Stimulated activated CD8-positive, alpha-beta memory T cell treated with anti-CD3 and anti-CD28 coated beads, Interleukin-4, amount 100 ng/mL, for 4 hours (primary cell): Measurements from ENCODE around the gene THOC1.

Source experiments
- DNase-seq, 2 donors: peaks; one replicate each; pipeline ENCODE4 v3.0.0-alpha.2; 2020; ENCODE audit warnings: low read depth in 2 of 2, low spot score in 1 of 2

The THOC1 gene

DNA sequence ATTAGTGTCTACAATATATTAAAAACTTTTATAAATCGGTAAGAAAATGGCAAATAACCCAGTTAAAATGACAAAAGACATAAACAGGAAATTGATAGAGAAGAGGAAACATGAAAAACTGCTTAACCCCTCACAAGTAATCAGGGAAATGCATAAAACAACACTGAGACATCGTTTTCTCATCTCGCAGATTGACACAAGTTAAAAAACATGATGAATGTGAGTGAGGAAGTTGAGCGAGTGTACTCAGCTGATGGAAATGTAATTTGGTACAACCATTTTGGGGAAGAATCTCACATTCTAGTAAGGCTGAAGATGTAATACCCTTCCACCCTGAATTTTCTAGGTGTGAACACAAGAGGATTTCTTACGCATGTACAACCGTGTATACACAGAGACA is 18.0 kb upstream of the THOC1 start:
- no peak for DNase-seq

DNA sequence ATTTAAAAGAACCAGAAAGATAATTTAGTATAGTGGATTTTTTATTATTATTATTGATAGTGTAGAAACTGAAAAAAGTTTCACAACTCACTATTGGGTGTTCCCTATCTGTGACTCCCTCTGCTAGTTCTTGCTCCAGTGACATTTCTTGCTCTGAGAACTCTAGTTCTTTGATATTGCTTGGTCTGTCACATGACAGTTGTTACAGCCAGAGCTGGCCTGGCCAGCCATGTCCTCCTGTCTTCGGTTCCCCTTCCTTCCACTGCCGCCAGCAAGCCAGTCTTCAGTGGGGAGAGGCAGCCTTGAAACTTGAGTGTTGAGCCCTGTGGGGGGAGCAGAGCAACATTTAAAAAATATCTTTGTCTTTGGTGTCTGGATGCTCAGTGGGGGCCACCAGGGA is 7.6 kb upstream of the THOC1 start:
- no peak for DNase-seq

DNA sequence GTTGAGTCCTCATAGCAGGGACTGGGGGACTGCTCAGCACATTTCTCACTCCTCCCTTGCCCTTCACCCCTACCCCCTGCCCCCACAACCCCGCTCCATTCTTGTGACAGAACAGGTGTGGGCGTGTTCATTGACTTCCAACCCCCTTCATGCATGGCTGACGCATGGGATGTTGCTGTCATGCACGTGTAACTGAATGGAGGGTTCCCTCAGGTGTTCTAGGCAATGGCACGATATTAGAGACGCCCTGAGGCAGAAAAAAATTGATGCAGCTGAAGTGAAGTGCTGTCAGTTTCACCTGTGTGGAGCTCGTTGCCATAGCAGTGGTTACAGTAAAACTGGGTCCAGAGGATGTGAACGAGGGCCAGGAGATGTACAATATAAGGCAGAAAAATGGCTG is 6.5 kb upstream of the THOC1 start:
- DNase-seq: no peak

DNA sequence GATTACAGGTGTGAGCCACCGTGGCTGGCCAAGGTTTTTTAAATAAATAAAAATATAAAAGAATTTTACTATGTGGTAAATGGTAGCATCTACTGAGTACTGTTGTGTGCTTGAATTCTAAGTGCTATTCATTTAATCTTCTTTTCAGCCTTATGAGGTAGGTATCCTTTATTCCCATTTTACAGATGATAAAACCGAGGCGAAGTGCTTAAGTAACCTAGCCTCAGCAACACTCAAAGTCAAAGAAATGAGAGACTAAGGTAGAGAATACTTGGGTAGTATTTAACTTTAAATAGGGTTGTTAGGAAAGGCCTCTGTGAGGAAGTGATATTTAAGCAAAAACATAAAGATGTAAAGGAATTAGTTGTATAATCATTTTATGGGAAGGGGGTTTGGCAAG is 5.7 kb upstream of the THOC1 start:
- no peak for DNase-seq

DNA sequence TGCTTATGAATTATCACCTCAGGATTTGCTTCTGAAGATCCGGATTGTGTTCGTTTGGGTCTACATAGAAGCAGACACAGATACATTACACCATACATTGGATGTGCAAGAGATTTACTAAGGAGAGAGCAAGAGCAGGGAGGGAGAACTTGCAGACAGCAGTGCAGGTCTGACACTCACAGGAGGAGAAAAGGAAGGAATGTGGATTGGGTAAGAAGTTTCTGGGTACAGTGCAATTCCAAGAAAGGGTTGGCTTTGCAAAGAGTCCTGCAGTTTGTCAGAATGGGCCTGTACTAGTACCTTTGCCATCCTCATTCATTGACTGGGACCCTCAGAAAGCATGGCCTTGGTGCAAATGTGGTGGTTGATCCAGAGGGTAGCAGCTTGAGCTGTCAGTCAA is 4.8 kb upstream of the THOC1 start:
- DNase-seq: no peak

DNA sequence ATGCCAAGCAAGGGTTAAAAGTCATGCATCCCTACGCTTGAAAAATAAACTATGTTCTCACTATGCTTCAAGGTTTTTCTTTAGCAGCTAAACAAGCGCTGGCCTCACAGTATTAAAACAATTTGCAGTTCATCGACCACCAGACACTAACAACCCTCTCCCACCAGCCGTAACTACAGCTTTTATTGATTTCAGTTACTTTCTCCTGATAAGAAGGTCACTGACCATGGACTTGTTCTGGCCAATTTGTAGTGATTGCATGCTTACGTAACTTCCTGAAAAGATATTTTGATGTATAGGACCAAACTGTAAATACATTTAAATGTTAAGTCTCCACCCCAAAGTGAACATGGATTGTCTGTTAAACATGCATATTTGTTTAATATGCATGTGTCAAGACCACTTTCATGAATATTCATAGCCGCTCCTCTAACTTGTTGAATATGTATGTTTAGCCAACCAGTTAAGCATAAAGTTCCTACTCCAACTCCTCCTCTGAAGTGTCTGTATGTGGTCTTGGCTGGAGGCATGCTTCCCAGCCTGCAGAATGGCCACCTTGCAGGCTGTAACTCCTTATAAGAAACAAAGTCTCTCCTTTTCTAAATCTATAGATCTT is 1.7 kb upstream of the THOC1 start:
- no peak for DNase-seq

DNA sequence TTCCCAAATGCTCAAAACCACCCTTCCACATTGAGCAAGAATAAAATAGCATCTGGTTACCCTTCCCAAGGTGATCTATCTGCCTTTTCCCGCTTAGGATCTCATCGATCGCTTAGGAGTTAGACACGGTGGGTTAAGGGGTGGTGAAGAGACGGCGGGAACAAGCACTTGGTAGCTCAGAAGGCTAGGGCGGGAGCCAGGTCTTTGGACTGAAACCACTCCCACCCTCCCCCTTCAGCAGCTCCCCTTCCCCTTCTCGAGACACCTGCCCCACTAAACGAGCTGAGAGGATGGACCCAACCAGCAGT is 513 bp downstream of the THOC1 start:
- DNase-seq: no peak

DNA sequence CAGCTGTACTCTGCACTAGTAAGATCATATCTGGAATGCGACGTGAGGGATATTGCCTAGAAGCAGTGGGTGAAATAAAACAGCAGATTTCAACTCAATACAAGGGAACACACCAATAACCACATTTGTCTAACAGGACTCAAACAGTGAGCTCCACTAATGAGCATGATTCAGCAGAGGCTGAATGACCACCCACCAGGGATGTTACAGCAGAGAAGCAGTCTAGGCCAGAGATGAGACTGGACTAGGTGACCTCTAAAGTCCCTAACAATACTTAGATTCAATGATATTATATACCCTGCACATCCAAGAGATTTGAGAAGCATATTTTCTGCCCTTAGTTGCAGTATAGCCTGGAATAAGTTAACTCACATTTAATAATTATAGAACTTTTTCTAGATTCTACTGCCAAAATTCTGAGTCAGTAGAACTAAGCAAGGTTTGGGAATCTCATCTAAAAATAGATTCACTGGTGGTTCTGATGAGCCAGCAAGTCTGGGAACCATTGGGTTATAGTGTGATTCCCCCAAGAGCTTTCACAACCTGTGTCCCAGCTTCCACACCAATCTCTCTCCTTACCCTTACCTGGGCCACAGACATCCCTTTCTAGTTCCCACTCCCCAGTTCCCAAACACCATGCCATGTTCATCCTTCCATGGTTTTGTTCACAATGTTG is 6.3 kb downstream of the THOC1 start:
- DNase-seq: no peak

DNA sequence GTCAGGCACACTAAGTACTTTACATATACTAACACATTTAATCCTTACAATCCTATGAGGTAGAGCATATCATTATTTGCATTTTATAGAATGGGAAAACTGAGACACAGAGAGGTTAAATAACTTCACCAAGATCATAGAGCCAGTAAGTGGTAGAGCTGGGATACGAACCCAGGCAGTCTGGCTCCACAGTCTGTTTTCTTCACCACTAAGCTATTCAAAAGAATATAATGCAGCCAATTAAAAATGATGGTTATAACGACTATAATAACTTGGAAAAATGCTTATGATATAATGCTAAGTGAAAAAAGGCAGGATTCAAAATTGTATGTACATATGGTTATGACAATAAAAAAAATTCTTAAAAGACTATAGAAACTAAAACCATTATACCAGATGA is 7.3 kb downstream of the THOC1 start:
- no peak for DNase-seq

DNA sequence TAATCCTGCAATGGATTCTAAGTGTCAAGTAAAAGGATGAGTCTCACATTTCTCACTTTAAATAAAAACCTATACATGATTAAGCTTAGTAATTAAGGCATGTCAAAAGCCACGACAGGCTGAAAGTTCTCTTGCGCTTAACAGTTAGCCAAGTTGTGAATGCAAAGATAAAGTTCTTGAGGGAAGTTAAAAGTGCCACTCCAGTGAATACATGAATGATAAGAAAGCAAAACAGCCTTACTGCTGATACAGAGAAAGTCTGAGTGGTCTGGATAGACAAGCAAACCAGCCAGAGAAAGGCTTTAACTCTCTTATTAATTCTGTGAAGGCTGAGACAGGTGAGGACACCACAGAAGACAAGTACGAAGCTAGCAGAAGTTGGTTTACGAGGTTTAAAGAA is 12.7 kb downstream of the THOC1 start:
- no peak for DNase-seq

DNA sequence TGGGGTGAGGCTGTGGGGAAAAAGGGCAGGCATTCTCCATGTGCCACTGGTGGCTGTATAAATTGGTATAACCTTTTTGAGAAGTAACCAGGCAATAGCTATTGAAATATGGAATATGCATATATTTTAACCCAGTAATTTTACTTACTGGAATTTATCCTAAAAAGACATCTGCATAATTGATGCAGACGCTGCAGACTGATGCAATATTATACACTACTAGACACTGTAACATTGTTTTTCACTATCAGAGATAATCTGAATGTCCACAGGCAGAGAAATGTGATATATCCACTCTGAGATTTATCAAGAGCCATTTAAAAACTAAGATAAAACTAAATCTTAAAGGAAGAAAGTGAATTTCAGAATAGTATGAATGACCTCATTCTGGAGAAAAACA is 14.7 kb downstream of the THOC1 start:
- DNase-seq: no peak

DNA sequence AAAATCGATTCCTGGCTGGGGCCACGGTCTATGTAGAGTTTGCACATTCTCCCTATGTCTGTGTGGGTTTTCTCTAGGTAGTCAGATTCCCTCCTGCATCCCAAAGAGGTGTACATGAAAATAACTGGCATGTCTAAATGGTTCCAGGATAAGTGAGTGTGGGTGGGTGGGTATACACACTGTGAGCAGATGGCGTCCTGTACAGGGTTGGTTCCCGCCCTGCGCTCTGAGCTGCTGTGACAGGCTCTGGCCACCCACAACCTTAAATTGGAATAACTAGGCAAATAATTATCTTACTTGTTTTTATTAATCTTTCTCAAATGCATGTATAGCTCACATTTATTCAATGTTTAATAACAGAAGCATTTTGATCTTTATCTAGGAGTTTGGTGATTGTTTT is 16.3 kb downstream of the THOC1 start:
- DNase-seq: no peak

DNA sequence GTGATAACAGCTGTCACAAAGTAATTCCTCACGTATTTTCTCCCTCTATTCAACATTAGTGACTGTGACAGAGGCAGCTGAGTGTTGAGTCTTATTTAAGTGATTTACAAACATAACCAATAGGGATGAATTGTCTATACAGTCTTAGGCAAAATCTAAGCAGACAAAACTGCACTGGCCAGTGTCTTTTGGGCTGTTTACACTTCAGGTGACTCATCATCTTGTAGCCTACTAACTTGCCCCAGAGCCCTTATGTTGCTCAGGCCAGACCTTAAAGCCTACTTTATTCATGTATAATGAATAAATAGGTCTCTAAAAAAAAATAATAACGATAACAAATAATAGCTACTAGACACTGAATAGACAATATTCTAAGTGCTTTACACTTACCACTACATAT is 17.2 kb downstream of the THOC1 start:
- DNase-seq: no peak

DNA sequence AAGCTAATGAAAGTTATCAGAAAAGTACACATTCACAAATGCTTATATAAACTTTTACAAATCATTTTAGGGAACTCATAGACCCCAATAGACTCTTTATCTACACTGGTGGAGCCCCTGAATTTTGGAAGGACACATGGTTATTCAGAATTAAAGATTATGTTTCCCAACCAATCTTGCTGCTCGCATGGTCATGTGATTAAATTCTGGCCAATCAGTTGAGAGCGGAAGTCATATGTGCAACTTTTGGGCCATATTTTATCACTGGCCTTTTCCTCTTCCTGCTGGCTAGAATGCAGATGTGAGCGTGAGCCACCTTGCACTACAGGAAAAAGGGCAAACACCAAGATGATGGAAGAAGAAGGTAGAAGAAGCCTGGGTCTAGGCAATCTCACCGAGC is 19.8 kb downstream of the THOC1 start:
- no peak for DNase-seq

DNA sequence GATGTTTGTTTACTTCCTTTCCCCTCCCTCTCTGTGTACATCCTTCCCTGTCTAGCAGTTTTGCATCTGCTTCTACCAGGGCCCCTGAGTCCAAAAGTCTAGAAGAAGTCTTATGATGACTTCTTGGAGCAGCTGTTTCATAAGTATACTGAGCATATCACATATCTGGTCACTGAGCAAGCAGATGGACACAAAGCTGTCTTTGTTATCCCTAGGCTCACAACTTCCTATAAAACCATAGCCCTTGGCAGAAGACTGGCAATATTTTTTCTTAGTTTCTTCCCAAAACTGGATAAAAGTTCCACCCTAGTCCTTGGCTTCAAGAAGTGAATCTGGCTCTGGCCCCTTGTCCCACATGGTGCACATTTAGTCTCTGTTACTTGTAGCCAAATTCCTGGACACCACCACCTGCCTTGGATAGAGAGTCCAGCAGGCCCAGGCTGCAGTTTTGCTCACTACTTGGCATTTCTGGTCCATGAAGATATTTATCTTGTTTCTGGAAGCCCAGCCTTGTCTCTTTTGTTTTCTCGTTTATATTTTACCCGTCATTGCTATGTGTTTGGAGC is 22.5 kb downstream of the THOC1 start:
- no peak for DNase-seq

DNA sequence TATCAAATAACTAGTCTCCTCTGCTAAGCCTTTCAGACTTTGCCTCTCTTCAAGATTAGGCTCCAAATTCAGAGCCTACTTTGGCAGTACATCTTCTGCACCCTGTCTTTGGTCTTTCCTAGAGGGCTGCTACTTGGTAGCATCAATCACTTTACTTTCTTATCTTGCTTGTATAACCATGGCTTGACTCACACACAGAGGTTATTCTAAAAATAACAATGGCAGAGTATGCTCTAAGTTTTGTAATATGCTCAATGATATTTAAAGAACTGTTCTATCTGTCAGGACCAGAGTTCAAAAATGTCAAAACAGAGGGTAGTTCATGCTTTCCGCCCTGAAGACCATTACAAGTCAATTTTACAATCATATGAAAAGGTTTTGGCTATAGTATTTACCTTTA is 27.7 kb downstream of the THOC1 start:
- DNase-seq: no peak

DNA sequence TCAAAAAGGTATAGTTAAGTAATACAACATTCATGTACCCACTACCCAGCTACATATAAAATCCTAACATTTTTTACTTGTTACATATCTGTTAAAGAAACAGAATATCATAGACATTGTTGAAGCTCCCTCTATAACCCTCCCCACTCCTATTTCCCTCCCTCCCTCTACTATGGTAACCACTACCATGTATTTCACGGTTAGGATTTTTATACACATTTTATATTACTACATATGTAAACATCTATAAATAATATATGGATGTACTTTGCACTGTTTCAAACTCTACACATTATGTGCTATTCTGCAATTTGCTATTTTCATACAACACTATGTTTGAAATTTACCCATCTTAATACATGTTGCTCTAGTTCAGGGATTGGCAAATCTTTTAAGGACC is 36.3 kb downstream of the THOC1 start:
- no peak for DNase-seq

DNA sequence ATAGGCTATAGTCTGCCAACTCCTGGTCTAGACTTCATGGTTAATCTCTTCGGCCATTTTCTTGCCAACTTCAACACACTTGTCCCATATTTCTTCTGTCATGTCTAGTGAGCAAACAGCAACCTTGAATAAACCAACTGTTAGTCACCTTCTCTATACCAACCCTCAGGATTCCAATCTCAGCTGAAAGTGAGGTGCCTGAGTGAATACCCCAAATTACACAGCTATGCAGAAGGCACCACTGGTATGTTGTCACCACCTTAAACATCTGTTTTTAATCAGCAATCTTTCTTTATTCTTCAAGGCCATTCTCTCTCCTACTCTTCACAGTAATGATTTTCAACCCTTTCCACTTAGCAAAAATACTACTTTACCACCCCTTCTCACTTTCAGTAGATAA is 39.3 kb downstream of the THOC1 start:
- DNase-seq: no peak

DNA sequence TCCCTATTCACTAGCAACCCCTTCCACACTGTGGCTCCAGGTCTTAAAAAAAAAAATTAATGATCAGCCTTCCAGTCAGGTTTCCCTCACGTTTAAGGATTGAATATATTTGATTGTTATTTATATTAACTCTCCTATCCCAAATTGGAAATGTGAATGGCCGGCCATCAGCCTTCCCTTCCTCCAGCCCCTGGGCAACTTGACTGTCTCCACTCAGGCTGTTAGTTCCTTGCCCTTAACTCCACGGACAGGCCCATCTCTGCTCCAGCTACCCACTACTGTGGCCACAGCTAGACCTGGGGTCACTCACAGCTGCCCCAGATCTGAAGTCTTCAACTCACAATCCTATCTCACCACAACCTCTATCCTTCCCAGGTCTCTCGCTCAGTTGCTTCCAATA is 39.9 kb downstream of the THOC1 start:
- DNase-seq: no peak

DNA sequence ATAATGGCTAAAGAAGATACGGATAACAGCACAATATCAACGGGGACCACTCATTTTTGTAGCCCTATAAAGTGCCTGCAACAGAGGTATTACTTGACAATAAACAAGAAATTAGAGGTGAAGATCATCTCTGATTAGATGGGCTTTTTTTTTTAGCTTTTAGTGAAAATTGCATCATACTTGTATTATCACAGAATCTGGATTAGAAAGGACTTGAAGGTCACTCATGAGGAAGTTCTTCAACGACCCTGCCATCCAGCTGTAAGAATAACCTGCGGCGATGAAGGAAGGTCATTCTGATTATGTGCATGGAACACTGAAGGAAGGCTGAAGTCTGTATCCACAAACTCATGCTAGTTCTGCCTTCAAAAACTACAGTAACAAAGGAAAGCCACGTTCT is 40.5 kb downstream of the THOC1 start:
- no peak for DNase-seq

DNA sequence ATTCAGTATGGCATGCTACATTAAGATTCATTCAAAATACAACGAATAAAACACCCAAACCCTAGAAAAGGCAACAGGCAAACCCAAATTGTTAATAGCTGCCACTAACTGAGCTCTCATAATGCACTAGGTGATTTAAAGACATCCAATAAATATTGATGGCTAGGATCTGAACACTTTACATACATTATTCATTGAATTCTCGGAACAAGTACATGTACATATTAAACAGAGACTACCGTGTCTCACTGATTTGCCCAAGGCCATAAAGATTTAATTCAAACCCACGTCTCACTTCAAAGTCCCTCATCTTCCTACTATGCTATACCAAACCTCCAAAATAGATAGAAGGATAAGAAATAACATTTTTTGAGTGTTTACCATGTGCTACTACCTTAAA is 42.1 kb downstream of the THOC1 start:
- no peak for DNase-seq

DNA sequence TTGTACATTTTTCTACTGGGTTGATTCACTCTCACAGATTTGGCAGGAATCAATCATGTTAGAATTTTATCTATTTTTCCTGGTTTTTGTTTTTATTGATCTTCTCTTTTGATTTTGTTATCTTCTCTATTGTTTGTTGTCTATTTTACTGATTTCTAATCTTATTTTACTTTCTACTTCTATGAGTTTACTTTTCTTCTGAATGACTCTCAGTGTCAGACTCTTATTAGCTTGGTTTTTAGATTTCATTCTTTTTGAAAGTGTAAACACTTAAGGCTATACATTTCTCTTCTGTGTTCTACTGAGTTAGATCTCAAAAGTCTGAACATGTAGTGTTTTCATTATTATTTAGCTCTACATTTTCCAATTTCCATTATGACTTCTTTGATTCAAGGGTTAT is 47.1 kb downstream of the THOC1 start:
- DNase-seq: no peak
